Astrocyte (in vitro differentiated cells and primary cell): ENCODE results near the gene NAB2. TPM values are rescaled to one million over a fixed set of nuclear protein-coding genes. Genes with fewer than 3 reads are reported as not detected.
"Not testable (repeated sequence)": the region's sequence is repeated elsewhere in the genome, so short reads cannot be mapped to it uniquely, and the experiment has no call there.

Source experiments
- DNase-seq: peaks from one replicate; pipeline ENCODE4 v3.0.0-alpha.2; 2010; ENCODE audit warnings: low read depth
- FAIRE-seq: peaks from 2 replicates; lab custom pipeline; 2011; peaks lifted over from hg19 to GRCh38; lab: Jason Lieb, UNC
- H2AFZ ChIP-seq: 2 replicates; pipeline ENCODE4 v1.6.0; 2012; ENCODE audit warnings: low read depth, low read length, inconsistent platforms
- H3K27ac ChIP-seq: 2 replicates; pipeline ENCODE4 v1.5.1; 2011; ENCODE audit warnings: low read depth, low read length, inconsistent platforms
- H3K27me3 ChIP-seq: 2 replicates; pipeline ENCODE4 v1.6.0; 2011; ENCODE audit warnings: low read length, inconsistent platforms; ENCODE audit not compliant: insufficient read depth
- H3K36me3 ChIP-seq: 2 replicates; pipeline ENCODE4 v1.5.1; 2011; ENCODE audit warnings: low read length, inconsistent platforms; ENCODE audit not compliant: insufficient read depth
- H3K4me1 ChIP-seq: 2 replicates; pipeline ENCODE4 v1.5.1; 2011; ENCODE audit warnings: low read length, inconsistent platforms; ENCODE audit not compliant: insufficient read depth
- H3K4me2 ChIP-seq: 2 replicates; pipeline ENCODE4 v1.6.0; 2012; ENCODE audit warnings: low read length, inconsistent platforms
- H3K4me3 ChIP-seq: 2 replicates; pipeline ENCODE4 v1.5.1; 2011; ENCODE audit warnings: low read depth, mild to moderate bottlenecking, low read length, inconsistent platforms; ENCODE audit not compliant: insufficient read depth
- H3K79me2 ChIP-seq: 2 replicates; pipeline ENCODE4 v1.6.0; 2012; ENCODE audit warnings: mild to moderate bottlenecking, low read length, inconsistent platforms; ENCODE audit not compliant: insufficient read depth
- H3K9ac ChIP-seq: 2 replicates; pipeline ENCODE4 v1.6.0; 2012; ENCODE audit warnings: mild to moderate bottlenecking, low read length, inconsistent platforms
- H3K9me3 ChIP-seq: 2 replicates; pipeline ENCODE4 v1.5.1; 2012; ENCODE audit warnings: low read depth, mild to moderate bottlenecking, low read length, inconsistent platforms; ENCODE audit not compliant: insufficient read depth
- H4K20me1 ChIP-seq: 2 replicates; pipeline ENCODE4 v1.6.0; 2012; ENCODE audit warnings: low read length, inconsistent platforms; ENCODE audit not compliant: insufficient read depth
- H3K27ac Mint-ChIP-seq: one replicate; pipeline ENCODE4 v1.8.0; 2021; ENCODE audit warnings: mild to moderate bottlenecking, mixed read lengths; ENCODE audit not compliant: unreplicated experiment
- H3K27me3 Mint-ChIP-seq: one replicate; pipeline ENCODE4 v1.8.0; 2021; ENCODE audit warnings: low read depth, mixed read lengths; ENCODE audit not compliant: unreplicated experiment
- H3K36me3 Mint-ChIP-seq: one replicate; pipeline ENCODE4 v1.8.0; 2021; ENCODE audit warnings: low read depth, mixed read lengths; ENCODE audit not compliant: unreplicated experiment
- H3K4me1 Mint-ChIP-seq: one replicate; pipeline ENCODE4 v1.8.0; 2021; ENCODE audit warnings: low read depth, mixed read lengths; ENCODE audit not compliant: unreplicated experiment
- H3K4me3 Mint-ChIP-seq: one replicate; pipeline ENCODE4 v1.8.0; 2021; ENCODE audit warnings: mild to moderate bottlenecking, moderate library complexity, mixed read lengths; ENCODE audit not compliant: unreplicated experiment
- H3K9me3 Mint-ChIP-seq: one replicate; pipeline ENCODE4 v1.8.0; 2021; ENCODE audit warnings: mild to moderate bottlenecking, mixed read lengths; ENCODE audit not compliant: unreplicated experiment
- EZH2 ChIP-seq: IDR thresholded peaks from 2 replicates; pipeline ENCODE4 v1.6.1; 2012; ENCODE audit warnings: mild to moderate bottlenecking, low read length, inconsistent platforms; ENCODE audit not compliant: insufficient read depth
- total RNA-seq: library from RNA; stranded (reverse); gene quantifications from 2 replicates; pipeline ENCODE4 v1.2.1, GENCODE V29; 2021
- TF ChIP-seq, protein P1 (sequence below): IDR thresholded peaks from 2 replicates; pipeline ENCODE4 v1.5.1; 2011; ENCODE audit warnings: low read depth, mild to moderate bottlenecking, inconsistent platforms, low read length, moderate library complexity; ENCODE audit not compliant: insufficient read depth

Gene NAB2
- total RNA-seq, 1 donor from 2014 or later, result 36.6 TPM

DNA sequence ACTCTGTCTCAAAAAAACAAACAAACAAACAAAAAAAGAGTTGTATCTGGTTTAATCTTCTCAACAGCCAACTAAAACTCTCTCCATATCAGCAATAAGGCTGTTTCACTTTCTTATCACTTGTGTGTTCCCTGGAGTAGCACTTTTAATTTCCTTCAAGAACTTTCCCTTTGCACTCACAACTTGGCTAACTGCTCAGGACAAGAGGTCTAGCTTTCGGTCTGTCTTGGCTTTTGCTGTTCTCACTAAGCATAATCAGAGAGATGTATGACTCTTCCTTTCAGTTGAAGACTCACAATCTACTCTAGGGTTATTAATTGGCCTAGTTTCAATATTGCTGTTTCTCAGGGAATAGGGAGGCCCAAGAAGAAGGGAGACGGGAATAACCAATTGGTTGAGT, 22.7 kb upstream of the NAB2 start:
- no peak overlapping the region for H3K4me2 ChIP-seq
- Mint-ChIP-seq H3K9me3 (no peaks in the 10 kb centered on the region), H3K27me3 (no peaks in the 10 kb centered on the region), H3K36me3 (peaks cover 1% of the 10 kb centered on the region), H3K27ac (no peak overlapping the region), H3K4me1 (peaks cover 9% of the 10 kb centered on the region), H3K4me3 (no peak overlapping the region)
- H4K20me1 ChIP-seq, result no peaks in the 10 kb centered on the region
- H3K27me3 ChIP-seq, result no peaks in the 10 kb centered on the region
- H3K9ac ChIP-seq, result no peak overlapping the region
- FAIRE-seq (no peak), DNase-seq (no peak)
- TF ChIP-seq, protein P1, sequence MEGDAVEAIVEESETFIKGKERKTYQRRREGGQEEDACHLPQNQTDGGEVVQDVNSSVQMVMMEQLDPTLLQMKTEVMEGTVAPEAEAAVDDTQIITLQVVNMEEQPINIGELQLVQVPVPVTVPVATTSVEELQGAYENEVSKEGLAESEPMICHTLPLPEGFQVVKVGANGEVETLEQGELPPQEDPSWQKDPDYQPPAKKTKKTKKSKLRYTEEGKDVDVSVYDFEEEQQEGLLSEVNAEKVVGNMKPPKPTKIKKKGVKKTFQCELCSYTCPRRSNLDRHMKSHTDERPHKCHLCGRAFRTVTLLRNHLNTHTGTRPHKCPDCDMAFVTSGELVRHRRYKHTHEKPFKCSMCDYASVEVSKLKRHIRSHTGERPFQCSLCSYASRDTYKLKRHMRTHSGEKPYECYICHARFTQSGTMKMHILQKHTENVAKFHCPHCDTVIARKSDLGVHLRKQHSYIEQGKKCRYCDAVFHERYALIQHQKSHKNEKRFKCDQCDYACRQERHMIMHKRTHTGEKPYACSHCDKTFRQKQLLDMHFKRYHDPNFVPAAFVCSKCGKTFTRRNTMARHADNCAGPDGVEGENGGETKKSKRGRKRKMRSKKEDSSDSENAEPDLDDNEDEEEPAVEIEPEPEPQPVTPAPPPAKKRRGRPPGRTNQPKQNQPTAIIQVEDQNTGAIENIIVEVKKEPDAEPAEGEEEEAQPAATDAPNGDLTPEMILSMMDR, result no peak
- TF ChIP-seq EZH2, result no peak
- H3K79me2 ChIP-seq, result no peaks in the 10 kb centered on the region
- H3K4me1 ChIP-seq, result peaks cover 3% of the 10 kb centered on the region
- no peak overlapping the region for H3K4me3 ChIP-seq
- H2AFZ ChIP-seq, result no peak overlapping the region
- peaks cover 8% of the 10 kb centered on the region for H3K36me3 ChIP-seq
- no peaks in the 10 kb centered on the region for H3K9me3 ChIP-seq
- no peak overlapping the region for H3K27ac ChIP-seq

DNA sequence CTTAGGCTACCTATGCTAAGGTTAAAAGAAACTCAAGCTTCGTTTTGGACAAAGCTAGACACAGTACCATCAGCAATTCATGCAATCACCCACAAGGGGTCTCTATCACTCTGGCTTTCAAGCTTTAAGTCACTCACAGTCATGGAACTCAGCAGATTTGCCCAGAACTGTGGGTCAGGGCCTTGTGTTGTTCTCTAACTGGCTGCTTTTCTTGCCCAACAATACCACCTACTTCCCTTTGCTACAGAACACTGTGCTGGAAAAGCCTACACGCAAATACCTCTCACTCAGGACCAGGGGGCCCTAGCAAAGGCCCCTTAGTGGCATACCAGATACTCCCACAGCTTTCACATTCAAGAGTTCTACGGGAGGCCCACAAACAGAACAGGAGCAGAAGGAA, 19.4 kb upstream of the NAB2 start:
- no peak overlapping the region for H3K4me2 ChIP-seq
- H3K79me2 ChIP-seq, result no peaks in the 10 kb centered on the region
- Mint-ChIP-seq H3K27me3 (no peaks in the 10 kb centered on the region), H3K27ac (peak overlapping the region; percentile 96), H3K4me1 (peaks cover 12% of the 10 kb centered on the region), H3K9me3 (no peaks in the 10 kb centered on the region), H3K36me3 (peaks cover 1% of the 10 kb centered on the region), H3K4me3 (no peak overlapping the region)
- no peaks in the 10 kb centered on the region for H3K9me3 ChIP-seq
- H3K4me3 ChIP-seq, result no peak overlapping the region
- DNase-seq (peak; percentile 66), FAIRE-seq (peak; percentile 75)
- peaks cover 5% of the 10 kb centered on the region for H3K4me1 ChIP-seq
- no peaks in the 10 kb centered on the region for H4K20me1 ChIP-seq
- peak overlapping the region; percentile 44 for H3K9ac ChIP-seq
- no peaks in the 10 kb centered on the region for H3K27me3 ChIP-seq
- no peak overlapping the region for H3K27ac ChIP-seq
- TF ChIP-seq EZH2, result no peak
- TF ChIP-seq, protein P1, result peak; percentile 96
- H2AFZ ChIP-seq, result peak overlapping the region; percentile 50
- peaks cover 6% of the 10 kb centered on the region for H3K36me3 ChIP-seq

DNA sequence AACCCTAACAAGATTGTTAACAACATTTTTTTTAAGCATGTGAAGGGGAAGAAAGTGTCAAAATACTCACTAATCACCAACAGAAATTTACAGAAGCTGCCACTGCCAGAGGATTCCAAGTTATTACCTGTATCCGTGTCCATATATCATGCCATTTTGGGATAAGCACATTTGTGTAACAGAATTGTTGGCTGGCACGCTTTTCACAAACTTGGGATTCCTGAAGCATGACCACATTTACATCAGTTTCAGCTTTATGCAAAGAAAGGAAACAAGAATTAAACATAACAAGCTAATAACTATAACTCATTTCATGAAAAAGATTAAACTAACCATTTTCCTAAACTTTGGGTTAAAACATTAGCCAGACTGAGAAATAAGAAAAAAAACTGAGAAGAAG, 16.3 kb upstream of the NAB2 start:
- Mint-ChIP-seq H3K4me3 (no peak overlapping the region), H3K27ac (no peak overlapping the region), H3K9me3 (no peaks in the 10 kb centered on the region), H3K36me3 (peaks cover 1% of the 10 kb centered on the region), H3K27me3 (no peaks in the 10 kb centered on the region), H3K4me1 (peaks cover 12% of the 10 kb centered on the region)
- DNase-seq (peak; percentile 23), FAIRE-seq (no peak)
- Histone ChIP-seq H3K27ac (no peak overlapping the region), H3K9me3 (no peaks in the 10 kb centered on the region), H4K20me1 (no peaks in the 10 kb centered on the region), H3K79me2 (peaks cover 9% of the 10 kb centered on the region), H2AFZ (no peak overlapping the region), H3K4me3 (no peak overlapping the region), H3K27me3 (no peaks in the 10 kb centered on the region), H3K9ac (no peak overlapping the region), H3K4me2 (no peak overlapping the region), H3K4me1 (peaks cover 5% of the 10 kb centered on the region), H3K36me3 (peaks cover 6% of the 10 kb centered on the region)
- TF ChIP-seq, protein P1, result no peak

DNA sequence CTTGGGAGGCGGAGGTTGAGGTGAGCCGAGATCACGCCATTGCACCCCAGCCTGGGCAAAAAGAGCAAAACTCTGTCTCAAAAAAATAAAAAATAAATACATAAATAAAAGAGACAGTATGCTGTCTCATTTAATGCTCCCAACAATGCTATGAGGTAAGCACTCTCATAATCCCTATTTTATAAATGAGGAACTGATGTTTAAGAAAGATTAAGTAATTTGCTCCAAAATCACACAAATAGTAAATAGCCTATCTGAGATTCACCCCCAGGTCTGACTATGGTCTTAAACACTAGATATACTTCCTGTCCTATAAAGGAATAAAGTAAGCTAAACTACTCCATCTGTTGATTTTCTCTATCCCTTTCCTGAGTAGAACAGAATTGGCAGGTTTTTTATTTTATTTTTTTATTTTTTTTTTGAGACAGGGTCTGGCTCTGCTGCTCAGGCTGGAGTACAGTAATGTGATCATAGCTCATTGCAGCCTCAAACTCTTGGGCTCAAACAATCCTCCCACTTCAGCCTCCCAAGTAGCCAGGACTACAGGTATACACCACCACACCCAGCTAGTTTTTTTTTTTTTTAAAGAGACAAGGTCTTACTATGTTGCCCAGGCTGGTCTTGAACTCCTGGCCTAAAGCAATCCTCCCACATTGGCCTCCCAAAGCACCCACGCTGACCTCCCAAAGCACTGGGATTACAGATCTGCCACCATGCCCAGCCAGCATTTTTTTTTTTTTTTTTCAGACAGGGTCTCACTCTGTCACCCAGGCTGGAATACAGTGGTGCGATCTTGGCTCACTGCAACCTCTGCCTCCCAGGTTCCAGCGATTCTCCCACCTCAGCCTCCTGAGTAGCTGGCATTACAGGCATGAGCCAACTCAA, 15.1 kb upstream of the NAB2 start:
- not testable (repeated sequence) for H3K4me3 Mint-ChIP-seq, H3K27ac ChIP-seq, H3K27me3 Mint-ChIP-seq, DNase-seq, H3K36me3 Mint-ChIP-seq, H3K27me3 ChIP-seq, H3K4me1 ChIP-seq, H3K27ac Mint-ChIP-seq, H3K9ac ChIP-seq, H3K36me3 ChIP-seq, H2AFZ ChIP-seq, H3K9me3 ChIP-seq, H3K4me3 ChIP-seq, H4K20me1 ChIP-seq, FAIRE-seq, H3K9me3 Mint-ChIP-seq, H3K4me2 ChIP-seq
- peaks cover 14% of the 10 kb centered on the region for H3K79me2 ChIP-seq
- peaks cover 12% of the 10 kb centered on the region for H3K4me1 Mint-ChIP-seq
